ENCODE data around the gene VSTM4. TPM values are rescaled to one million over a fixed set of nuclear protein-coding genes. Genes with fewer than 3 reads are reported as not detected.

VSTM4 gene
- total and polyA plus RNA-seq, 3 donors from 2014 or later: 25.6 to 35.8 (median 26.0) TPM

DNA sequence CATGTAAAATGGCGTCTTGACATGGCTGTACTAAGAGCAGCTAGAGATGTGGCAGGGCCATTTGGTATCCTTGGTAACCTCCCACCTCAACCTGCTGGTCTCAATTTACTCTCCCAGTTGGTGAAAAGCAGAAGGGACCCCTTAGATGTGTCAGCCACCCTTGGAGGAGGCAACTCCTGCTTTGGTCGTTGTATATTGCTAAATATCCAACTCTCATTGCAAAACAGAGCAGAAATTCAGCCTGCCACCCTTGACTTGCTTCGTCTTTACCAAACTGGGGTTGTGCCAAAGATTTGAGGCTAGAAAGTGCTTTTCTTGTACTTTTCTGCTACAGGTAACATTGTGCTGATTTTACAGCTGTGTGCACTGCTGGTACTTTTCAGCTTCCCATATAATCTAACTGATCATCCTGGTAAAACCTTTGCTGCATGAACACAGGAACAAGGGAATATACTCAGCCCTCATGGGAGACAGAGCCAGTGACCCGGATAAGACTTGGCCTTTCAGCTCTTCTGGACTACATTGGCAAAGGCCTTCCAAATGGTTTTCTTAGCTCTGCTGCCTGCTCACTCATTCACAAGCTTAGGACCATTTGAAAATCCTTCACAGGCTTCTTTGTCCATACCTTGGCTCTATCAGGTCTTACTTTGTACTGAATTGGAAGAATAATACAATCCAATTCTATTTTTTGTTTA is 2.2 kb upstream of the VSTM4 start:
- no peak for TF ChIP-seq CTCF (IDR thresholded peaks at IDR 0.05)
- TF ChIP-seq POLR2A (IDR thresholded peaks at IDR 0.05): no peak
- Histone ChIP-seq H3K27ac (no peak overlapping the region), H3K27me3 (no peaks in the 10 kb centered on the region), H3K9me3 (no peaks in the 10 kb centered on the region), H3K4me1 (peaks cover 17% of the 10 kb centered on the region), H3K36me3 (ENCODE audit: low read depth, missing control alignments) (no peaks in the 10 kb centered on the region), H3K4me3 (no peak overlapping the region)
- intact Hi-C loops (cut with DNase I; ENCODE audit: low total_unique reads): no loop called here
- DNase-seq: no peak
- 71 to 88% methylated on average over 3 to 4 of the region's 4 CpGs for WGBS, 2 donors

DNA sequence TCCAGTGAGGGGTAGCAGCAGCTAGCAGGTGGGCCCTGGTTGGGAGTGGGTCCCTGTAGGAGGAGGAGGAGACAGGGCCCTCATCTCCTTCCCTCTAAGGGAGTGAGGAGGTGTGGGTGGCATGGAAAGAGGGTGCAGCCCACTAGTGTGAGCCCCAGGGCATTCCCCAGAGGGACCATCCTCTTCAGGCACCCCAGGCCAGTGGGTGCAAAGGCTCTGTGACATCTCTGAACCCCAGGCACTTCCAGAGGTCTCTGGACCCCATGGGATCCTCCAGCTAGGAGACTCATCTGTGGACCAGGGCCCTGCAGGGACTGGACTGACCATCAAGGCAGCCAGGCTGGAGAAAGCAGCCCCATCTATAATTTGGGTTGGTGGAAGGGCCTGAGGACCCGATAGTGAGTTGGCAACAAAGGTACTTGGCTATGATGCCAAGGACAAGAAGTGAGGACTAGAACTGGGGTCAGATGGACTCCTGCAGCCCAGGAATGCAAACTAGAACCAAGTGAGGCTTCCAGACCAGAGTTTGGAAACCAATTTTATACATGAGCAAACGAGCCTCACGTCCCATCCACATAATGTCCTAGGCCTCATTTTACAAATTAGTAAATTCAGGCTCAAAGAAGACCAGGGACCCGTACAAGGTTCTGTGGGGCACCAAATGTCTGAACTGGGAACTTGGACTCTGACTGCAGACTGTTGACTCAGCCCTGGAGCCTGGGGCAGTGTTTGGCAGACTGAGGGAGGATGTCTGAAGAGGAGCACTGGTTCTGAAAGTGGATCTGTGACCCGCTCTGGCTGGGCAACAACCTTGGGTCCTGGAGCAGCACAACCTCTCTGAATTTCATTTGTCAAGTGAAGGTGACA is 1.4 kb upstream of the VSTM4 start:
- Histone ChIP-seq H3K9me3 (no peaks in the 10 kb centered on the region), H3K36me3 (ENCODE audit: low read depth, missing control alignments) (no peaks in the 10 kb centered on the region), H3K4me1 (peaks cover 25% of the 10 kb centered on the region), H3K4me3 (no peak overlapping the region), H3K27me3 (no peaks in the 10 kb centered on the region), H3K27ac (no peak overlapping the region)
- DNase-seq: no peak
- TF ChIP-seq POLR2A (IDR thresholded peaks at IDR 0.05) (no peak), CTCF (IDR thresholded peaks at IDR 0.05) (no peak)
- intact Hi-C loops (cut with DNase I; ENCODE audit: low total_unique reads): no loop called here
- WGBS, 2 donors: 65% methylated on average over 4 to 5 of the region's 5 CpGs

DNA sequence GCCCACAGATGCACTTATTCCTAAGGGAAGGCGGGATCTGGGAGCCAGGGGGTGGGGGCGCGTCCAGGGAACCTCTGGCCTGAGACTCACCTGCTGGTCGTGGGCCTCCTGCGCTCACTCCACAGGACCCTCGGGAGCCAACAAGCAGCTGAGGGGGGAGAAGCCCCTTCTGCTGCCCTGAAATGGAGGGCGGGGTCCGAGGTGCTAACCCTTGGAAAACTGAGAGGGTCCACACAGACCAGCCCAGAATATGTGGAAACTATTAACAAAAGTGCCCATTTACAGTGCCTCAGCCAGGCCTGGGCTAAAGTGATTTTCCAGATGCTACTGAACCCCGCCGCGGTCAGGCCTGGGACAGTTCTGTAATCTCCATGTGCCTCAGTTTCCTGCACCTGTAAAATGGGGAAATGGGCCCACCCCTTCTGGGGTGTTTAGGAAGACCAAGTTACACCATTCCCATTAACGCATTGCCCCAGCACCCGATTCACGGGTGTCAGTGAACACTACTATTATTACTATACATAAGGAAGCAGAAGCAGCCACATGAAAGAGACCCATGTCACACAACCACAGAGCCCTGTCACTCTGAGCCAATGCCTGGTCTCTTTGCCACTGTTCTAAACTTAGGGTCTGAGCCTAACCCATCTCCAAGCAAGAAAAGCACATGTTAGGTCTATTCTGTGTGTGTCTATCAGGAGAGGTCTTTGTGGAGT is 630 bp upstream of the VSTM4 start:
- Histone ChIP-seq H3K4me3 (peak overlapping the region; percentile 23 to 66), H3K9me3 (no peaks in the 10 kb centered on the region), H3K4me1 (peaks cover 29% of the 10 kb centered on the region), H3K27ac (no peak overlapping the region), H3K36me3 (ENCODE audit: low read depth, missing control alignments) (no peaks in the 10 kb centered on the region), H3K27me3 (no peaks in the 10 kb centered on the region)
- TF ChIP-seq CTCF (IDR thresholded peaks at IDR 0.05): no peak
- no peak for TF ChIP-seq POLR2A (IDR thresholded peaks at IDR 0.05)
- 55 to 74% methylated on average over 12 to 14 of the region's 14 CpGs for WGBS, 2 donors
- intact Hi-C loops (cut with DNase I; ENCODE audit: low total_unique reads): no loop called here
- no peak for DNase-seq

GRCh38 chr10:49114718-49115014 is 656 bp downstream of the VSTM4 start:
- Histone ChIP-seq H3K9me3 (no peaks in the 10 kb centered on the region), H3K27ac (peak overlapping the region in 1 of 2 donors; percentile 88), H3K4me3 (peak overlapping the region; percentile 66 to 71), H3K36me3 (ENCODE audit: low read depth, missing control alignments) (no peaks in the 10 kb centered on the region), H3K4me1 (peaks cover 31% of the 10 kb centered on the region), H3K27me3 (no peaks in the 10 kb centered on the region)
- TF ChIP-seq POLR2A (IDR thresholded peaks at IDR 0.05): no peak
- no peak for TF ChIP-seq CTCF (IDR thresholded peaks at IDR 0.05)
- intact Hi-C loops (cut with DNase I; ENCODE audit: low total_unique reads): no loop called here
- DNase-seq: peak; percentile 53
- WGBS, 2 donors: 5 to 6% methylated on average over 9 of the region's 9 CpGs

Data from testis (tissue), 3 donors.